HFFc6 (cell line): ENCODE results near the gene F7. TPM values are rescaled to one million over a fixed set of nuclear protein-coding genes. Genes with fewer than 3 reads are reported as not detected.

ENCODE experiments used
- DNase-seq: peaks from one replicate; pipeline ENCODE4 v3.0.0-alpha.2; 2018
- H3K27ac Mint-ChIP-seq: 2 replicates; pipeline ENCODE4 v1.8.0; 2020; ENCODE audit warnings: mild to moderate bottlenecking, mixed read lengths
- H3K27me3 Mint-ChIP-seq: 2 replicates; pipeline ENCODE4 v1.8.0; 2021; ENCODE audit warnings: mild to moderate bottlenecking, moderate library complexity, mixed read lengths; ENCODE audit not compliant: insufficient read depth
- H3K36me3 Mint-ChIP-seq: 2 replicates; pipeline ENCODE4 v1.8.0; 2021; ENCODE audit warnings: low read depth, mixed read lengths
- H3K4me1 Mint-ChIP-seq: 2 replicates; pipeline ENCODE4 v1.8.0; 2020; ENCODE audit warnings: low read depth, mixed read lengths
- H3K4me3 Mint-ChIP-seq: 2 replicates; pipeline ENCODE4 v1.8.0; 2020; ENCODE audit warnings: mild to moderate bottlenecking, moderate library complexity, mixed read lengths
- H3K9me3 Mint-ChIP-seq: 2 replicates; pipeline ENCODE4 v1.8.0; 2020; ENCODE audit warnings: mild to moderate bottlenecking, mixed read lengths
- CTCF ChIP-seq: fragments of 200-600 bp; sonication (generic); IDR thresholded peaks from 2 replicates; pipeline ENCODE4 v1.5.0; 2021; ENCODE audit warnings: antibody characterized with exemption, mild to moderate bottlenecking
- total RNA-seq, 6 experiments: library from RNA; stranded (reverse); fragmentation: NEBNext Ultra II Directional; extraction: Animal tissue kit (Norgen Biotek cat#: 25700); gene quantifications; 2 replicates in 1 of 6; 3 replicates in 5 of 6; pipeline ENCODE4 v1.2.3, GENCODE V29; 2021

Gene F7
- total RNA-seq, 6 experiments from 2014 or later = not detected

- Mint-ChIP-seq H3K27ac (peak overlapping the region; percentile 66), H3K4me1 (peaks cover 27% of the 10 kb centered on the region), H3K9me3 (no peaks in the 10 kb centered on the region; the same call in 1 of the 2 replicates)
Measured at GRCh38 chr13:113153810-113154748, 48.5 kb downstream of the F7 start.

GRCh38 chr13:113155201-113155600, 49.6 kb downstream of the F7 start:
- peaks cover 9% of the 10 kb centered on the region for H3K36me3 Mint-ChIP-seq
- H3K27ac Mint-ChIP-seq = no peak overlapping the region
- peaks cover 27% of the 10 kb centered on the region for H3K4me1 Mint-ChIP-seq
- no peaks in the 10 kb centered on the region; the same call in 1 of the 2 replicates for H3K9me3 Mint-ChIP-seq
- TF ChIP-seq CTCF = peak; percentile 44
- peaks cover 7% of the 10 kb centered on the region for H3K27me3 Mint-ChIP-seq
- DNase-seq = no peak
- H3K4me3 Mint-ChIP-seq = no peak overlapping the region; the same call in 1 of the 2 replicates

More at GRCh38 chr13:113153810-113154748, 48.5 kb downstream of the F7 start:
- H3K36me3 Mint-ChIP-seq = peaks cover 9% of the 10 kb centered on the region
- TF ChIP-seq CTCF = no peak
- H3K27me3 Mint-ChIP-seq = peaks cover 7% of the 10 kb centered on the region
- H3K4me3 Mint-ChIP-seq = peak overlapping the region; percentile 79
- peak; percentile 28 for DNase-seq

GRCh38 chr13:113155982-113156655, 50.5 kb downstream of the F7 start:
- no peak for DNase-seq

GRCh38 chr13:113157206-113157928, 51.8 kb downstream of the F7 start:
- H3K36me3 Mint-ChIP-seq = peaks cover 9% of the 10 kb centered on the region
- no peak overlapping the region for H3K4me3 Mint-ChIP-seq
- peaks cover 23% of the 10 kb centered on the region for H3K4me1 Mint-ChIP-seq
- no peak overlapping the region for H3K27ac Mint-ChIP-seq
- TF ChIP-seq CTCF = 0 out of 2 replicates have a peak, but pooled peaks have one; percentile 16
- no peaks in the 10 kb centered on the region; the same call in 1 of the 2 replicates for H3K9me3 Mint-ChIP-seq
- no peak for DNase-seq
- peaks cover 6% of the 10 kb centered on the region for H3K27me3 Mint-ChIP-seq

More at GRCh38 chr13:113155982-113156655, 50.5 kb downstream of the F7 start:
- Mint-ChIP-seq H3K9me3 (no peaks in the 10 kb centered on the region; the same call in 1 of the 2 replicates), H3K4me3 (no peak overlapping the region), H3K27ac (no peak overlapping the region), H3K27me3 (peaks cover 6% of the 10 kb centered on the region), H3K4me1 (peaks cover 27% of the 10 kb centered on the region), H3K36me3 (peaks cover 9% of the 10 kb centered on the region)
- TF ChIP-seq CTCF = no peak
